ENCODE results near the gene OR4K1. TPM values are rescaled to one million over a fixed set of nuclear protein-coding genes. Genes with fewer than 3 reads are reported as not detected.
"Not testable (repeated sequence)": the region's sequence is repeated elsewhere in the genome, so short reads cannot be mapped to it uniquely, and the experiment has no call there.

The OR4K1 gene
- total RNA-seq, 2 experiments from 2014 or later, result not detected

GRCh38 chr14:19941668-19942067, 11.0 kb downstream of the OR4K1 start:
- no peak for ATAC-seq
- no peak for DNase-seq
- Mint-ChIP-seq H3K36me3 (ENCODE audit: low read depth) (no peaks in the 10 kb centered on the region), H3K27me3 (no peaks in the 10 kb centered on the region), H3K9me3 (no peaks in the 10 kb centered on the region), H3K4me3 (no peak overlapping the region), H3K4me1 (ENCODE audit: low read depth) (no peaks in the 10 kb centered on the region), H3K27ac (no peak overlapping the region)
- TF ChIP-seq CTCF (IDR thresholded peaks at IDR 0.05), result no peak
- ChIA-PET POLR2A (no interaction called here), CTCF (no interaction called here)
- intact Hi-C loops (cut with micrococcal nuclease), result no loop called here

- intact Hi-C loops (cut with micrococcal nuclease), result no loop called here
- POLR2A ChIA-PET, result no interaction called here
- CTCF ChIA-PET, result no interaction called here
- TF ChIP-seq CTCF (IDR thresholded peaks at IDR 0.05), result no peak
- no peaks in the 10 kb centered on the region for H3K4me1 Mint-ChIP-seq (ENCODE audit: low read depth)
- no peaks in the 10 kb centered on the region for H3K27me3 Mint-ChIP-seq
- H3K27ac Mint-ChIP-seq, result no peak overlapping the region
- H3K9me3 Mint-ChIP-seq, result peaks cover 2% of the 10 kb centered on the region
- DNase-seq (no peak), ATAC-seq (no peak)
- H3K4me3 Mint-ChIP-seq, result no peak overlapping the region
- no peaks in the 10 kb centered on the region for H3K36me3 Mint-ChIP-seq (ENCODE audit: low read depth)
These were observed 16.8 kb downstream of the OR4K1 start for GRCh38 chr14:19947413-19948090.

GRCh38 chr14:19949218-19949617, 18.5 kb downstream of the OR4K1 start:
- H3K4me1 Mint-ChIP-seq (ENCODE audit: low read depth), result no peaks in the 10 kb centered on the region
- no peak for TF ChIP-seq CTCF (IDR thresholded peaks at IDR 0.05)
- H3K27me3 Mint-ChIP-seq, result no peaks in the 10 kb centered on the region
- POLR2A ChIA-PET, result no interaction called here
- CTCF ChIA-PET, result no interaction called here
- H3K27ac Mint-ChIP-seq, result no peak overlapping the region
- H3K36me3 Mint-ChIP-seq (ENCODE audit: low read depth), result no peaks in the 10 kb centered on the region
- H3K4me3 Mint-ChIP-seq, result no peak overlapping the region
- H3K9me3 Mint-ChIP-seq, result peaks cover 2% of the 10 kb centered on the region
- DNase-seq (no peak), ATAC-seq (no peak)
- intact Hi-C loops (cut with micrococcal nuclease), result no loop called here

- H3K4me1 Mint-ChIP-seq (ENCODE audit: low read depth), result peaks cover 22% of the 10 kb centered on the region
- intact Hi-C loops (cut with micrococcal nuclease); H3K9me3 Mint-ChIP-seq; H3K27me3 Mint-ChIP-seq; CTCF ChIA-PET; DNase-seq; ATAC-seq; POLR2A ChIA-PET; H3K36me3 Mint-ChIP-seq (ENCODE audit: low read depth); H3K4me3 Mint-ChIP-seq; H3K27ac Mint-ChIP-seq: not testable (repeated sequence)
These were observed 39.0 kb downstream of the OR4K1 start for GRCh38 chr14:19969735-19970134.

GRCh38 chr14:19974844-19975243, 44.1 kb downstream of the OR4K1 start:
- H3K27ac Mint-ChIP-seq, result no peak overlapping the region
- H3K36me3 Mint-ChIP-seq (ENCODE audit: low read depth), result no peaks in the 10 kb centered on the region
- no peak overlapping the region for H3K4me3 Mint-ChIP-seq
- peak; percentile 70 for ATAC-seq
- peaks cover 27% of the 10 kb centered on the region for H3K4me1 Mint-ChIP-seq (ENCODE audit: low read depth)
- POLR2A ChIA-PET, result no interaction called here
- peaks cover 3% of the 10 kb centered on the region for H3K9me3 Mint-ChIP-seq
- intact Hi-C loops (cut with micrococcal nuclease), result no loop called here
- CTCF ChIA-PET, result no interaction called here
- no peaks in the 10 kb centered on the region for H3K27me3 Mint-ChIP-seq
- no peak for TF ChIP-seq CTCF (IDR thresholded peaks at IDR 0.05)
- DNase-seq, result peak; percentile 33

GRCh38 chr14:19975291-19975690, 44.6 kb downstream of the OR4K1 start, which contains the start of gene OR4K15:
TSS of gene OR4K15 (plus strand) at chr14:19975591. CDS start at chr14:19975591, 0 bp downstream.
- DNase-seq, result no peak
- ChIA-PET POLR2A (no interaction called here), CTCF (no interaction called here)
- Mint-ChIP-seq H3K4me1 (ENCODE audit: low read depth) (peaks cover 27% of the 10 kb centered on the region), H3K27me3 (no peaks in the 10 kb centered on the region), H3K9me3 (peaks cover 3% of the 10 kb centered on the region), H3K27ac (no peak within 1 kb of the TSS), H3K4me3 (no peak within 1 kb of the TSS), H3K36me3 (ENCODE audit: low read depth) (no peaks in the 10 kb centered on the region)
- no peak for ATAC-seq
- intact Hi-C loops (cut with micrococcal nuclease), result no loop called here
- no peak for TF ChIP-seq CTCF (IDR thresholded peaks at IDR 0.05)

Data from activated CD8-positive, alpha-beta T cell treated with anti-CD3 and anti-CD28 coated beads for 36 hours (primary cell).